ENCODE results near the gene AGMAT.

AGMAT gene

DNA sequence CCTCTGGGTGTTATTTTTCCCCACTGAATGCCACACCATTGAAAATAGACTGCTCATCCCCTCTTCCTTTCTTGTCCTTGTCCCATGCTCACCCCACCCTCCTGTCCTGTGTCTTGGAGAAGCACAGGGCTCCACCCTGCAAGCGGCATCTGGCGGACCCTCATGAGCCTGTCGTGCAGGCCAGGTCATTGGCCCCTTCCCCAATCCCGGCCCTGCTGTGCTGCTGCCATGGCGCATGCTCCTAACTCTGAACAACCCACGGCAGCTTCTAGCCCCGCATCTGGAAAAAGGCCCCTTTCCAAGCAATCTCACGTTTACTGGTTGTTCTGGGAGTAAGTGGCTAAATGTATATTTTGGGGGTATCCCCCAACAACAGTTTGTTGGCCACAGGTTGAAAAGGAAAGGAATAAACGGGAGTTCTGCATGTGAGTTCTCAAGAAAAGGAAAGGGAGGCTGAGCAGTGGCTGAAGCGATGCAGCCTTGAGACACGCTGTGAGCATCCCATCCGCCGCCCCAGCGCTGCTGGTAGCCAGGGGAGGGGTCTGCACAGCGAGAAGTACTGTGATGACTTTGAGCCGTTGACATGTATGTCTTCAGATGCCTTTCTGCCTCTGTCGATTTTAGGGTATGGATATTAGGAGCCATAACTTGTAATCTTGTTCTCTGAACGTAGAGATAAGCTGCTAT is 16.3 kb downstream of the AGMAT start:
- no peak for DNase-seq (ENCODE audit: low read depth)

DNA sequence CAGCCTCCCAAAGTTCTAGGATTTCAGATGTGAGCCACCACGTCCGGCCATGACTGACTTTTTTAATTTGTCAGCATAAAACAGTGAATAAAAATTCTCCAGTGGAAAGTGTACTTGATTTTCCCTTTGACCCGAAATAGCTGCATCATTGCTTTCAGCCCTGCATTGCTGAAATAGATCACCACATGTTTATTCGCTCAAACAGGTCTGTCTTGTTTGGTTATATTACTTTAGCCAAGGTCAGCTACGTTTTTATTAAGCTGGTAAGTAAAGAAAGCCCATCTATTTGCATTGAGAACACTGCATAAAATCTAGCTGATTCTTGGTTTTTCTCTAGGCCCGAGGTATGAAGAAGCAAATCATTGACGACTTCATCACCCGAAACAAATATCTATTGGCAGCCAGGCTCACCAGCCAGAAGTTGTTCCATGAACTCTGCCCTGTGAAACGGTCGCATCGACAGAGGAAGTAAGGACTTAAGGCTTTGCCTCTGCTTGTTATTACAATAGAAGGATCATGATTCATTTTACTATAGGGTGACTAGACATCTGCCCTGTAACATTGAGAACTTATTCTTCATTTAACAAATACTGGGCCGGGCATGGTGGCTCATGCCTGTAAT is 25.6 kb downstream of the AGMAT start:
- DNase-seq (ENCODE audit: low read depth), result no peak

DNA sequence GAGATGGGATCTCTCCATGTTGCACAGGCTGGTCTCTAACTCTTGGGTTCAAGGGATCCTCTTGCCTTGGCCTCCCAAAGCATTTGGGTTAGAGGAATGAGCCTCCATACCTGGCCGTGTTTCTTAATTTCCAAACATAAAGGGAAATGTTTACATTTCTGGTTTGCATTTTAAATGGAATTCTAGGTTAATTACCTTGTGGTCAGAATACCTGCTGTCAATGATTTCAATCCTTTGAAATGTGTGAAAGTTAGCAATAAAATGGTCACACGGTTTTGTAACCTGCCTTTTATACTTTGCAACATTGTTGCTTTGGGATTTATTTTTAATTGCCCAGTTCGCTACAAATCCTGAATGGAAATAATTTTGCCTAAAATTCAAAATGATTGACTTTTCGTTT is 26.3 kb downstream of the AGMAT start:
- no peak for DNase-seq (ENCODE audit: low read depth)

DNA sequence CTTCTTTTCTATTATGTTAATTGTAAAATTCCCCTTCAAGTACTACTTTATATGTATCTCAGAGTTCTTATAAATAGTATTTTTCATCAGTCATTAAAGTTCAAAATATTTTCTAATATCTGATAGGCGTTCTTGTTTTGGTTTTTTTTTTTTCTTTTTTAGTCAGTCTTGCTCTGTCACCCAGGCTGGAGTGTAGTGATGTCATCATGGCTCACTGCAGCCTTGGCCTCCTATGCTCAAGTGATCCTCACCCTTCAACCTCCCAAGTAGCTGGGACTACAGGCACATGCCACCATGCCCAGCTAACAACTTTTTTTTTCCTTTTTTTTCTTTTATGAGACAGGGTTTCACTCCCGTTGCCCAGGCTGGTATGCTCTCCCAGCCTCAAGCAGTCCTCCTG is 27.3 kb downstream of the AGMAT start:
- no peak for DNase-seq (ENCODE audit: low read depth)

DNA sequence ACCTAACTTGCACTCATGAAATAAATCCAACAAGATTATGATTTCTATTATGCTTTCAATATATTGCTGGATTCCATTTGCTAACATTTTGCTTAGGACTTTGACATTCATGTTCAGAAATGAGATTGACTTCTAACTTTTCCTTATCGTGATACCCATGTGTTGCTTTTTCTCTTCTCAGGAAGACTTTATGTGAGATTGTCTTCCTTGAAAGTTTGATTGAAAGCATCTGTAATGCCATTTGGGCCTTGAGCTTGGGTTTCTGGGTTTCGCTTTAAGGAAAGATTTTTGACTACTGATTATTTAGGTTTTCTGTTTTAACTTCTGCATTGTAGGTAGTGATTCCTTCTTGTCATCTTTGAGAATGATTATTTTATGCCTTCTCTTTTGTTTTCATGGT is 27.8 kb downstream of the AGMAT start:
- DNase-seq (ENCODE audit: low read depth), result no peak

DNA sequence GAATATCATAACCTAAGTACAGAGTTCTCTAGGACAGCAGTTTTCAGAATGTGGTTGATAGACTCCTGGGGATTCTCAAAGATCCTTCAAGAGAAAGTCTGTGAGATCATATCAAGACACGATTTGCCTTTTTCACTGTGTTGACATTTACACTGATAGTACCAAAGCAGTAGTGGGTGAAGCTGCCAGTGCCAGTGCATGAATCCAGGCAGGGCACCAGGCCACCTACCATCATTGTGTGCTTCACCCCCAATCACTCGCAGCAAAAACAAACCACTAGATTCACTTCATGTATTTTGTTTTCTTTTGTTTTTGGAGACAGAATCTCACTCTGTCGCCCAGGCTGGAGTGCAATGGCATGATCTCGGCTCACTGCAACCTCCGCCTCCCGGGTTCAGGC is 34.3 kb downstream of the AGMAT start:
- no peak for DNase-seq (ENCODE audit: low read depth)

DNA sequence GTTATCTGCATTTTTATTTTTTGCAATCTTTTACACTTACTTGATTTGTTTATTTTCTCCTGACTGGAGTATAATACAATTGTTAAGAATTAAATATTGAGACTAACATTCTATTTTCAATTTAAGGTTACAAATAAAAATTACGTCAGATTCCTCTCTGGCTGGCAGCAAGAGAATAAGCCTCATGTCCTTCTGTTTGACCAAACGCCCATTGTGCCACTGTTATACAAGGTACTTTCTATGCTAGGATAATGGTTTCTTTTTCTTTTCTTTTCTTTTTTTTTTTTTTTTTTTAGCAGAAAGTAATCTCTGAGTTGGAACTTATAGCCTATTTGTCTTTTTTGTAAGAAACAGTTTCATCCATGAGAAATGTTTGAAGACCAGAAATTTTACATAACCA is 38.2 kb downstream of the AGMAT start:
- DNase-seq (ENCODE audit: low read depth), result no peak

DNA sequence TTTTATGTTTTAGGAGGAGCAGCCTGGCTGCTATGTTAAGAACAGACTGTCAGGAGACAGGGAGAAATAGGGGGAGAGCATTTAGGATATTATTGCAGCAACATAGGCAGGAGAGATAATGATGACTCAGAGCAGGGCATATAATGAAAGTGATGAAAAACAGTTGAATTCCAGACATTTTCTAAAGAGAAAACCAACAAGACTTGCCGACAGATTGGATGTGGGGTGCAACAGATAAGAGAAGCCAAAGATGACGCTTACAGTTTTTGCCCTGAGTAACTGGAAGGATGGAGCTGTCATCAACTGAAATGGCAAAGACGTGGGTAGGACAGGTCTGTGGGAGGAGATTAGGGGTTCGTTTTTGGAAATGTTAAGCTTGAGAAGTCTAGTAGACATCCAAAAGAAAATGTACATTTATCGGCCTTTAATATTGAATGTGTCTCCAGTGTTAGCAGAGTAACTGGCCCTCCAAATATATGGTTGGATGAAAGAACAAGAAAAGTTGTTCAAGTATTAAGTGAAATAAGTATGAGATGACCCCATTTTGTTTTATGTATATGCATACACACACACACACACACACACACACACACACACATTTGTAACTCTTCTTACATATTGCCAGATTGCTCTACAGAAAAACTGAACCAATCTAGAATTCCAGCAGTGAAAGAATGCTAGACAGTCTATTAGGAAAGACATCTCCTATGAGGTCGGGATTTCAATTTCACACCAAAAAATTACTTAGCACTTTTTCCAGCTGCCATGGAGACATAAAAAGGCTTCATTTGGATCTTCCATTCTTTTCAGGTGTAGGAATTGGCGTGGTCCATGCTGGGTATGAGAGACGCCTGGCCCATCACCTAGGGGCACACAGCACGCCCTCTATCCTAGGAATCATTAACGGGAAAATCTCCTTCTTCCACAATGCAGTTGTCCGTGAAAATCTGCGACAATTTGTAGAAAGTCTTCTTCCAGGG is 41.0 kb downstream of the AGMAT start:
- DNase-seq (ENCODE audit: low read depth), result peak; percentile 96

DNA sequence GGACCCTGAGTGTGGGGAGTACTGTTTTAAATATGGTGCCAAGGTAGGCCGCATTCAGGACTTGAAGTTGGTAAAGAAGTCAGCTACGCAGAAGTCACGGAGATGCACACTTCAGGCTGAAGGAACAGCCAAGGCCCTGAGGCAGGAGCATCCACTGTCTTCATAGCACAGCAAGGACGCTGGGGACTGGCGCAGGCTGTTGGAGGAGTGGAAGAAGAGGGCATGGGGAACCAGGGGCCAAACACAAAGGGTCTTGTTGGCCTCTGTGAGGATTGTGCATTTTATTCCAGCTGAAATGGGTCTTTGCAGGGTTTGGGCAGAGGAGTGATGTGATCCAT is 41.6 kb downstream of the AGMAT start:
- DNase-seq (ENCODE audit: low read depth), result no peak

DNA sequence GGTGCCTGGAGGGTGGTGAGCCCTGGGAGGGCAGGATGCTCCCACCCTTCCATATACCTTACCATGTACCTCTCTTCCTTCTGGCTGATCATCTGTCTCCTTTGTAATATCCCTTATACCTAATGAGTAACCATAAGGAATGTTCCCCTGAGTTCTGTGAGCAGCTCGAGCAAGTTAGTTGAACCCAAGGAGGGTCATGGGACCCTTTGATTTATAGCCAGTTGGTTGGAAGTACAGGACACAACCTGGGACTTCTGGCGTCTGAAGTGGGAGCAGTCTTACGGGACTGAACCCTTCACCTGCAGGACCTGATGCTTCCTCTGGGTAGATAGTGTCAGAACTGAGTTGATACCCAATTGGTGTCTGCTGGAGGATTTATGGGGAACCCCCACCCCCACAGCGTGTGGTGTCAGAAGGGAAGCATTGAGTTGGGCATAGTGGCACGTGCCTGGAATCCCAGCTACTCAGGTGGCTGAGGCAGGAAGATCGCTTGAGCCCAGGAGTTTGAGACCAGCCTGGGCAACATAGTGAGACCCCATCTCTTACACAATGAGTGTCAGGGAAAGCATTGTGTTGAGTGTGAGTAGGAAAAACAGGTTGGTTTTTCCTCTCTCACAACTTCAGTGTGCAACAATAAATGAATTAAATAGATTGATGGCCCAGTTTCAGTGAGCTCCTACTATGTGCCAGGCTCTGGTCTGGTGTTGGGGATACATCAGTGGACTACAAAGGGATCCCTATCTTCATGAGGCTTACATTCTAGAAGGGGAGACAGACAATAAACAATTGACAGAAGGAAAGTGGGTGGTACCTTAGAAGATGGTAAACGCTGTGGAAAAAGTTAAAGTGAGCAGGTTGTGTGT is 42.2 kb downstream of the AGMAT start:
- DNase-seq (ENCODE audit: low read depth), result no peak

DNA sequence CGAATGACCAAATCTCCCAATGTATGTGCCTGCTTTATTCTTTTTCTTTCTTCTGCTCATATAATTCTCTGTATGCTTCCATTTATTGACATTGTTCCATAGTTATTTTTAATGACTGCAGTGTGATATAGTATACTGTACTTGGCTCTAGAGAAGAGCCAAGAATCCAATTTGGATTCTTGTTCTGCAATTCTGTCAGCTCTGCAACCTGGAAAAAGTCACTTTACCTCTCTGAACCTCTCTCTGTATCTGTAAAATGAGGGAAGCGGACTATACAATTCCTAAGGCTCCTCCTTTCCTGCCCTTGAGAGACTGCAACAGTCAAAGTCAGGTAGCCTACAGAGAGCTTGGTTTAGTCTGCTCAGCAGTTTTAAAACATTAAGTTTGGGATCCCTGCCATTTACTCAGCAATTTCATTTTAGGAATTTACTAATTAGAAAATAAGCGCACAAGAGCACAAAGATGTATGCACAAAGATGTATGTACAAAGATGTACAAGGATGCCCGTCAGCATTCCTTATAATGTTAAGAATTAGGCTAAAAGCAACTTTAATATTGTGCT is 43.5 kb downstream of the AGMAT start:
- DNase-seq (ENCODE audit: low read depth), result no peak

DNA sequence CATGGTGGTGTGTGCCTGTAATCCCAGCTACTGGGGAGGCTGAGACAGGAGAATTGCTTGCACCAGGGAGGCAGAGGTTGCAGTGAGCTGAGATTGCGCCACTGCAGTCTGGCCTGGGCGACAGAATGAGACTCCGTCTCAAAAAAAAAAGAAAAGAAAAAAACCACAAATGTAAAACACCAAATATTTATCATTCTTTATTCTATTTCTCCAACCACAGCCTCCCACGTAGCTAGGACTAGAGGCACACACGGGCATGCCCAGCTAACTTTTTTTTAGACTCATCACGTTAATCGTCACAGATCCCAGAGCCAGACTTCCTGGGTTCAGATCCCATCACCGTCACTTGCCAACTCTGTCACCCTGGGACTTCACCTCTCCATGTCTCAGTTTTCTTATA is 44.7 kb downstream of the AGMAT start:
- DNase-seq (ENCODE audit: low read depth), result peak; percentile 83

DNA sequence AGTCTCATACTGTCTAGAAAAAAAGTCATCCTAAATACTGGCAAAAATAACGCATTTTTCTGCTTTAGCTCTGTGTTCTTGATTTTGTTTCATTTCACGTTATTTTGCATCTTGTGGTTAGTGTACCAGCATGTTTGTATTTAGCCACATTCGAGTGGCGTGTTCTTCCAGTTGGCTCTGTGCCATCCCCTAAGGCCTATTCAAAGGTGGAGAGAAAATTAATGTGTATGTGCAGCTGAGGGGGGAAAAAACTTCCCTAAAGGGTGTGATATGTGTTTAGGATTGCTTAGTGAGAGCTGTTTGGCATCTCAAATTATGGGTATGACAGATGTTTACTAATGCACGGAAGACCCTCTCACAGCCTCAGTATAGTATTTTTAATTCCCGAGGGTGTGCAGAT is 46.1 kb downstream of the AGMAT start:
- no peak for DNase-seq (ENCODE audit: low read depth)

DNA sequence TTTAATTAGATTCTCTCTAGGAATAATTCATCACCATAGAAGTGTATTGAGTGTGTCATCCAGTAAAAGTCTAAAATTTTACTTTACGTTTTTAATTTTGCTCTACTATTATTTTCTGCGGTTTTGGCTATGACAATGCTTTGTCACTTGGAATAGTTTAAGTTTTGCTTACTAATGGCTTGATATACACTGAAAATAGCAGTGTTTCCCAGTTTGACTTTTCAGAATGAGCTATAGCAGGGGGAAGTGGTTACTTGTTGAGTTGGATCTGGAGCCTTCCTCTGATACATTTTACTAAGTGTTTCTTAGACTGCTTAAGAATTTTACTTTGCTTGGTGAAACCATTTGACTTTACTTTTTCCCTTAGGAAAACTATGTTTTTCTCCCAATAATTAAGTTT is 53.2 kb downstream of the AGMAT start:
- DNase-seq (ENCODE audit: low read depth), result no peak

DNA sequence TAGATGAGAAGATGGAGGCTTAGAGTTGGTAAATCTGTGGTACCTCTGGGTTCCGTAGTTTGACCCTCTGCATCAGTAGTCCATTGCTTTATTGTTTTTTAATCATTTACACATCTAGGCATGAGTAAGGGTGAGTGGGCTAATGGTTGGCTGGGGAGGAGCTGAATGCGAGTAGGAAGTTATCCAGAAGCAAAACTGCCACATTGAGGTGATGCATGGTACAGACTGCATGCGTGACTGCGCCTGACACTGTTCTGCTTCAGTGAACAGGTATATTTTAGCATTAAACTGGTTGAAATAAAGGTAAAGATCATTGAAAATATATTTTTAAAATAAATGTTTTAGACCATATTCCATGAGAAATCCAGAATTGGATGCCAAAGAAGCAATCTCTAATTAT is 53.8 kb downstream of the AGMAT start:
- DNase-seq (ENCODE audit: low read depth), result no peak

DNA sequence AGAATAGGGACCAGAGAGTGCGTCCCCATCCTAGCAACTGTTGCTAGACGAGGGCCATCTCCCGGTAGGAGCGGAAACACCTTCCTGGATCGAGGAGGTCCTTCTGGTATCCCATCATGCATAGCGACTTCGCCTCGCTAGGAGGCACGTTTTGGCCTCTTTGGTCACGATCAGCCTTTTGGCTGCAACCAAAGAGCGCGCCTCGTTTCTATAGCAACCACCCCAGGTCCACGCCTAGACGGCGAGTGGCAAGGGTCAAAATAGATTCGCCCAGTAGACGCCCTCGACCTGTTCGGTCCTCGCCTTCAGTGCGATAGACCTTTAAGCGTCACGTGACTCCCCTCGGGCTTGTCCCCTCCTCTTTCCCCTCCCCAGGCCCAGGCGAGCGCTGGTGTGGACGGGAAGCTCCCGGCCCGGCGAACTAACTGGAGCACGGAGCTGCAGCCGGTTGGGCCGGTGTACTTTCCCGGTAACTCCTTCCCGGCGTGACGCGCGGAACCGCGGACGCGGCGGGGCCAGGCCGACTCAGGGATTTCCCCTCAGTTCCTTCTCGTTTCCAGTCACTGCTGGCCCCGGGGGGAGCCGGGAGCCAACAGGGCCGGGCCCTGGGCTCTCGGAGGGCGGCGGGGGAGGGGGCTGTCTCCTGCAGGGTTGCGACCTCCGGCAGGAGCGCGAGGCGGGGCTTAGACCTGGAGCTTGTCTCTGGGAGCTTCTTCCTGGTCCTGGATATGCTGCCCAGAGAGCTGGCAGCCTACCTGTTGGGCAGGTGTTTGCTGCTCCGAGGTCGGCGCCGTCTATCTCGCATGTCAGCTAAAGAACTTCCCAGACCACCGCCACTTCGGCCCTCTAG is 58.1 kb downstream of the AGMAT start, which contains the start of gene DNAJC16:
TSS of gene DNAJC16 (plus strand) at position 359 of the 850 bp plus-strand sequence. CDS start 2,258 bp downstream, outside the sequence.
- peak; percentile 100 for DNase-seq (ENCODE audit: low read depth)

DNA sequence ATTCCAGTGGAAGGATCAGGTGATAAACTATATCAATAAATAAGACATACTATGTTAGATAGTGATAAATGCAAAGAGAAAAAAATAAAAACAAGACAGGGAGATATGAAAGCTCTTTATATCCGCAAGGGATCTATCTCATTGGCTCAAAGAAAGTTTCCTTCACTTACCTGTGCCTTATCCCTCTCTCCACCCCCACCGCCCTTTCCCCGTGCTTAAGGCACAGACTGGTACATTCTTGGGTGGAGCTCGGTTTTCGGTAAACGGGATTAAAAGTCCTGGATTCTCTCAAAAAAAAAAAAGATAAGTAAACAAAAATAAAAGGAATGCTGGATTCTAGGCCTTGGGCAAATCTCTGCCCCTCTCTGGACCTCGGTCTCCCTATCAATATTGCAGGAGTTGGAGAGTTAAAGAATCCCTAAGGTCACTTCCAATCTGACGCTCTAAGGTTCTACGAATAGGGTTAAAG is 58.8 kb downstream of the AGMAT start:
- DNase-seq (ENCODE audit: low read depth), result no peak

DNA sequence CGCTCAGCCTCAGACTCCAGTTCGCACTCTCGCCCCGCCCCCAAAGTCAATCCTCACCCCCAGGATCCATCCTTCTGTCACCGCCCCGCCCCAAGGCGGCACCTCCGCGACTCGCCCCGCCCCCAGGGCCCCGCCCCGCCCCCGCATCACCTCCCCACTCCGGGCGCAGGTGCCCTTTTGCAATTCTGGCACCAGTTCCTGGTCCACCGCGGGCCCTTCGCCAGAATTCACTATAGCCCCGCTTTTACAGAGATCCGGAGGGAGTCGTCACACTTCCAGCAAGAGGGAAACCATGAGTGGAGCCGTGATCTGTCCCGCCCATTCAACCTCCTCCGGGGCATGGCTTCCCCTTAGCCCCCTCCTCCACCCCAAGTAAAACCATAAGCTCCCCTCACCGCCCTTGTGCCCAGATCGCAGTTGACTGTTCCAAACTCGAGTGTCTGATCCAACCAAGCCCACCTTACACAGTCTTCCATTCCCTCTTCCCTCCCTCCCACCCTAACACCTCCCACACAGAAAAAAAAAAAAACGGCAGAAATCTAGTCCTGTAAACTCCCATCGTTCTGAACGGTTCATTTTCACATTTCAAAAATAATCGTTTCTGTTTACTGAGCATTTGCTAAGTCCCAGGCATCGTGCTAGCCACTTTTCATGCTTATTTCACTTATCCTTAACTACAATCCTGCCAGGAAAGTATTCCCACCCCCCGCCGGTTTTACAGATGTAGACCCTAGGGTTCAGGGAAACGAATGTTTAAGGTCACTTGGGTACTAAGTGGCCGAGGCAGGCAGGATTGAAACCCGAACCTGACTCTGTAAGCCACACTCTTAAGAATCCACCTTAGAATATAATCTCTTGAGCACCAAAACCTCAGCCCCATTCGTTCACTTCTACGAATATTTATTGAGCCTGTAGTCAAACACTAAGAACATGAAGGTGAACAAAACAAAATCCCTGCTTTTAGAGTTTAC is 59.5 kb downstream of the AGMAT start:
- peak; percentile 97 for DNase-seq (ENCODE audit: low read depth)

Data from amniotic epithelial cell (primary cell).